Hepatocyte (in vitro differentiated cells): ENCODE measurements around the gene CPNE6. TPM values are rescaled to one million over a fixed set of nuclear protein-coding genes. Genes with fewer than 3 reads are reported as not detected.
"Not testable (repeated sequence)": the region's sequence is repeated elsewhere in the genome, so short reads cannot be mapped to it uniquely, and the experiment has no call there.

ENCODE experiments used
- DNase-seq: peaks from one replicate; pipeline ENCODE4 v3.0.0-alpha.2; 2016; ENCODE audit warnings: low spot score
- H2AFZ ChIP-seq: fragments of 200-600 bp; sonication (generic); 2 replicates; pipeline ENCODE4 v1.6.0; 2016; ENCODE audit warnings: antibody characterized with exemption, mild to moderate bottlenecking
- H3K27ac ChIP-seq: fragments of 200-600 bp; sonication (generic); 2 replicates; pipeline ENCODE4 v1.5.1; 2016; ENCODE audit warnings: mild to moderate bottlenecking
- H3K27me3 ChIP-seq: fragments of 200-600 bp; sonication (generic); 2 replicates; pipeline ENCODE4 v1.6.1; 2016
- H3K36me3 ChIP-seq: fragments of 200-600 bp; sonication (generic); replicated peaks from 2 replicates; pipeline ENCODE4 v1.5.1; 2016; ENCODE audit warnings: low read depth; ENCODE audit not compliant: insufficient read depth
- H3K4me1 ChIP-seq: fragments of 200-600 bp; sonication (generic); 2 replicates; pipeline ENCODE4 v1.5.1; 2016; ENCODE audit warnings: mild to moderate bottlenecking, moderate library complexity; ENCODE audit not compliant: insufficient read depth
- H3K4me2 ChIP-seq: fragments of 200-600 bp; sonication (generic); 2 replicates; pipeline ENCODE4 v1.6.0; 2016
- H3K4me3 ChIP-seq: fragments of 200-600 bp; sonication (generic); 2 replicates; pipeline ENCODE4 v1.5.1; 2016; ENCODE audit warnings: mild to moderate bottlenecking
- H3K79me2 ChIP-seq: fragments of 200-600 bp; sonication (generic); 2 replicates; pipeline ENCODE4 v1.6.0; 2017; ENCODE audit warnings: mild to moderate bottlenecking
- H3K9me2 ChIP-seq: fragments of 200-600 bp; sonication (generic); replicated peaks from 2 replicates; pipeline ENCODE4 v1.6.0; 2017; ENCODE audit warnings: mild to moderate bottlenecking; ENCODE audit not compliant: insufficient read depth
- H3K9me3 ChIP-seq: fragments of 200-600 bp; sonication (generic); 2 replicates; pipeline ENCODE4 v1.5.1; 2016; ENCODE audit warnings: low read depth, mild to moderate bottlenecking
- H4K20me1 ChIP-seq: fragments of 200-600 bp; sonication (generic); 2 replicates; pipeline ENCODE4 v1.6.0; 2016; ENCODE audit warnings: mild to moderate bottlenecking; ENCODE audit not compliant: insufficient read depth, poor library complexity, severe bottlenecking
- CTCF ChIP-seq: fragments of 200-600 bp; sonication (generic); IDR thresholded peaks from 2 replicates; pipeline ENCODE4 v1.5.1; 2016; ENCODE audit warnings: antibody characterized with exemption, mild to moderate bottlenecking; ENCODE audit not compliant: poor library complexity
- EZH2 ChIP-seq: fragments of 200-600 bp; sonication (generic); IDR thresholded peaks from 2 replicates; pipeline ENCODE4 v1.6.1; 2016; ENCODE audit warnings: antibody characterized with exemption, mild to moderate bottlenecking, borderline replicate concordance
- EZH2phosphoT487 ChIP-seq: fragments of 200-600 bp; sonication (generic); IDR thresholded peaks from one replicate; pipeline ENCODE4 v1.6.1; 2018; ENCODE audit warnings: antibody characterized with exemption, mild to moderate bottlenecking, low read depth, moderate library complexity; ENCODE audit not compliant: unreplicated experiment, severe bottlenecking
- WGBS: methylation state at CpG from one replicate; pipeline ENCODE4 v1.1.6; 2016; ENCODE audit warnings: low lambda C conversion rate; ENCODE audit errors: missing lambda C conversion rate; 5-methylcytosine and 5-hydroxymethylcytosine counted together
- polyA plus RNA-seq: library from polyadenylated mRNA; unstranded; fragments of >200 nt; fragmentation: Nextera tagmentation; extraction: Ambion mirVana; gene quantifications from 2 replicates; pipeline ENCODE4 v1.2.1, GENCODE V29; 2016
- total RNA-seq: library from RNA; depleted of rRNA; stranded (reverse); fragments of >200 nt; gene quantifications from 2 replicates; pipeline ENCODE4 v1.2.3, GENCODE V29; 2014

Gene CPNE6
- total and polyA plus RNA-seq, 2 experiments from 2014 or later, result not detected

DNA sequence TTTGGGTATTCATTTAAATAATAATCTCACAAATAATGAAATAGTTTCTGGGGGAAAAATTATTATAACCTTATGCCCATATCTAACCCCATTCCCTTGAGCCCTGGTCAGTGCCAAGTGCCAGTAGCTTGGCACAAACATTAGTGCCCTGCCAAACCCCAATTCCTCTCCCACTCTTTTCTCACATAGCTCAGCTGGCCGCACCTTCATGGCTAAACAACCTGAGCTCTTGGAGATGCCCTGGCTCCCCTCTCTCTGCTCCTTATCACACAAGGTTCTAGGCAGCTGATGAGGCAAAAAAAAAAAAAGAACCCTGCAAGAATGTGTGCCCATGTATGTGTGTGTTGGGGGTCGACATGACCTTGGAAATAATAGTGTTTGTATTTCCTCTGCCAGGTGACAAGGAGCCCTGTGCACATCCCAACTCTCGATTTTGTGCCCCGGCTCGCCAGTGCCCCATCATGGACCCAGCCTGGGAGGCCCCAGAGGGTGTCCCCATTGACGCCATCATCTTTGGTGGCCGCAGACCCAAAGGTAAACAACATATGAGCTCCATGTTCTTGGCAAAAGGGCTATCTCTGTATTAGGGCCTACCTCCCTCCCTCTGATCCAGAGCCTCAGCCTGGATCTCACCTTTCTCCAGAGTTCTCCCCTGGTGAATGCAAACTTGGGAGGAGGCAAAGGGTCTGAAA, 31.1 kb downstream of the CPNE6 start:
- TF ChIP-seq EZH2 (no peak), CTCF (no peak), EZH2phosphoT487 (no peak)
- Histone ChIP-seq H3K4me3 (no peak overlapping the region), H3K36me3 (no peaks in the 10 kb centered on the region)

GRCh38 chr14:24103451-24103850, 32.1 kb downstream of the CPNE6 start:
- no peaks in the 10 kb centered on the region for H3K79me2 ChIP-seq
- DNase-seq, result no peak
- TF ChIP-seq EZH2 (no peak), CTCF (no peak), EZH2phosphoT487 (no peak)
- no peaks in the 10 kb centered on the region for H4K20me1 ChIP-seq
- H3K27ac ChIP-seq, result no peak overlapping the region
- WGBS, result 93% methylated on average over 13 of the region's 13 CpGs
- H2AFZ ChIP-seq, result no peak overlapping the region
- no peak overlapping the region for H3K4me2 ChIP-seq
- H3K9me2 ChIP-seq, result no peaks in the 10 kb centered on the region
- no peak overlapping the region for H3K4me3 ChIP-seq
- no peaks in the 10 kb centered on the region for H3K4me1 ChIP-seq
- no peaks in the 10 kb centered on the region for H3K27me3 ChIP-seq
- H3K9me3 ChIP-seq, result no peaks in the 10 kb centered on the region
- no peaks in the 10 kb centered on the region for H3K36me3 ChIP-seq

More for the DNA sequence above, 31.1 kb downstream of the CPNE6 start:
- DNase-seq, result no peak
- Histone ChIP-seq H3K4me1 (no peaks in the 10 kb centered on the region), H3K27ac (no peak overlapping the region), H2AFZ (no peak overlapping the region), H3K27me3 (no peaks in the 10 kb centered on the region), H4K20me1 (no peaks in the 10 kb centered on the region), H3K9me3 (no peaks in the 10 kb centered on the region), H3K9me2 (no peaks in the 10 kb centered on the region), H3K4me2 (no peak overlapping the region), H3K79me2 (peaks cover 4% of the 10 kb centered on the region)
- WGBS, result 99% methylated on average over 7 of the region's 7 CpGs

DNA sequence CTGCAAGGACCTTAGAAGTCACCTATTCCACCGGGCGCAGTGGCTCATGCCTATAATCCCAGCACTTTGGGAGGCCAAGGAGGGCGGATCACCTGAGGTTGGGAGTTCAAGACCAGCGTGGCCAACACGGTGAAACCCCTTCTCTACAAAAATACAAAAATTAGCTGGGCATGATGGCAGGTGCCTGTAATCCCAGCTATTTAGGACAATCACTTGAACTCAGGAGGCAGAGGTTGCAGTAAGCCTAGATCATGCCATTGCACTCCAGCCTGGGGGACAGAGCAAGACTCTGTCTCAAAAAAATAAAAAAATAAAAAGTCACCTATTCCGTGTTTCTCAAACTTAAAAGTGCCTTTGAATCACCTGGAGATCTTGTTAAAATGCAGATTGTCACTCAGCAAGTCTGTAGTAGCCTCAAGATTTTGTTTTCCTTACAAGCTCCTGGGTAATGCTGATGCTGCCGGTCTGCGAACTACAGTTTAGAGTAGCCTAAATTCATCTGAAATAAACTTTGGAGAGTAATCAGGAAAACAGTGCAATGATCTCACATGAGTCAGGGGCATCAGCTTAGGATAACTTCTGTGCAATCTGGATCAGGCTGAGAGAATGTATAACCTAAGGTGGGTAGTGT, 34.4 kb downstream of the CPNE6 start:
- H3K4me3 ChIP-seq, H3K9me3 ChIP-seq, H3K27me3 ChIP-seq, H3K4me1 ChIP-seq, H2AFZ ChIP-seq, DNase-seq, H3K4me2 ChIP-seq, H4K20me1 ChIP-seq, H3K36me3 ChIP-seq, H3K9me2 ChIP-seq, H3K79me2 ChIP-seq, H3K27ac ChIP-seq: not testable (repeated sequence)
- 96% methylated on average over 8 of the region's 8 CpGs for WGBS

DNA sequence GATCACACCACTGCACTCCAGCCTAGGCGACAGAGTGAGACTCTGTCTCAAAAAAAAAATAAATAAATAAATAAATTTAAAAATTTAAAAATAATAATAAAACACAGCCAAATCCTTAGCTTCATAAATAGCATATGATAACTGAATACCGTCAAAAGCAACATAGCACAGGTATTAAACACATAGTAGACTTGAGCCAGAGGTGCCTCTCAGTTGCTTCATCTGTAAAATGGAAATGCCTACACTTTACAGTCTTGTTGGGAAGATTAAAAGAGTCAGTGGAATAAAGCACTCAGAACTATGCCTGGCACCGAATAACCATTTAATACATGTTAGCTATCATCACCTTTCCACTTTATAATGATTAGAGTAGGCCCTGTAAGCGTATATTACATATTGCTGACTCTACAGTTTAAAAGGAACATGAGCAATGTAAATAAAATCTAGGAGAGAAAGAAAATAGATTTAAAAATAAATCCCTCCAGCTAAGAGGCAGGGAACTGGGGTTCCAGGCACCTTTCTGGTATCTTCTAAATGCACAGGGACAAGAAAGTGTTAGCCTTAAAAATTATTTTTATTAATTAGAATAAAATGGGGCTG, 35.4 kb downstream of the CPNE6 start:
- no peak overlapping the region for H3K4me3 ChIP-seq
- no peaks in the 10 kb centered on the region for H3K9me3 ChIP-seq
- H3K27ac ChIP-seq, result no peak overlapping the region
- no peaks in the 10 kb centered on the region for H3K27me3 ChIP-seq
- H3K4me1 ChIP-seq, result no peaks in the 10 kb centered on the region
- H3K4me2 ChIP-seq, result no peak overlapping the region
- no peak for TF ChIP-seq CTCF
- no peak for TF ChIP-seq EZH2
- TF ChIP-seq EZH2phosphoT487, result no peak
- H3K36me3 ChIP-seq, result no peaks in the 10 kb centered on the region
- H4K20me1 ChIP-seq, result no peaks in the 10 kb centered on the region
- peaks cover 3% of the 10 kb centered on the region for H3K79me2 ChIP-seq
- DNase-seq, result no peak
- WGBS, result 91% methylated on average over 4 of the region's 4 CpGs
- H2AFZ ChIP-seq, result no peak overlapping the region
- no peaks in the 10 kb centered on the region for H3K9me2 ChIP-seq
